GM12875 (cell line): Measurements from ENCODE around the gene VWA1.
"Not testable (repeated sequence)": the region's sequence is repeated elsewhere in the genome, so short reads cannot be mapped to it uniquely, and the experiment has no call there.

Experiments
- H3K4me3 ChIP-seq: one replicate; pipeline ENCODE4 v1.5.1; 2011; ENCODE audit warnings: low read depth, low read length, control low read depth
- TF ChIP-seq, protein P1 (sequence below): IDR thresholded peaks from 2 replicates; pipeline ENCODE4 v1.5.1; 2011; ENCODE audit warnings: low read depth, mild to moderate bottlenecking, control low read depth, inconsistent platforms, low read length, moderate library complexity, borderline replicate concordance; ENCODE audit not compliant: insufficient read depth

The VWA1 gene

DNA sequence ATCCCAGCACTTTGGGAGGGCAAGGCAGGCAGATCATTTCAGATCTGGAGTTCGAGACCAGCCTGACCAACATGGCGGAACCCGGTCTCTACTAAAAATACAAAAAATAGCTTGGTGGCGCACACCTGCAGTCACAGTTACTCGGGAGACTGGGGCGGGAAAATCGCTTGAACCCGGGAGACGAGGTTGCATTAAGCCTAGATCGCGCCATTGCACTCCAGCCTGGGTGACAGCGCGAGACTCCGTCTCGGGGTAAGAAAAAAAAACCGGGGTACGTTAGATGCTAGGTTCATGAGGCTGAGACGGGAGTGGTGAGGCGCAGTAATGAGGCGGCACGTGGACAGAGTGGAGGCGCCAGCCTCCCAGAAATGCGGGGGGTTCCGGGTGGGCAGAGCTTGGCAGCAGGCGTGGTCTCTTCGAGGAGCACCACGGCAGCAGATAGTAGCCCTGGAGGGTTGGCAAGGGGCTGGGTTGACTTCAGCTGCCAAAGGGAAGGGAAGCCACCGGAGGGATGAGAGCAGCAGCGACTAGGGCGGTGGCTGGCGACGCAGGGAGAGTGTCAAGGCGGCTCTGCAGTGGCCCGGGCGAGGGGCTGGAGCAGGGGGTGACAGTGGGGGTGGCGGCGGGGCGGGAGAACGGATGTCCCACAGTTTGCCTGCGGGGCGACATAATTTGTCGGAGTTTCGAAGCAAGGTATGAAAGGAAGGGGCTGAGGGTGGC lies 29.2 kb upstream of the VWA1 start:
- H3K4me3 ChIP-seq: peak overlapping the region; percentile 100
- TF ChIP-seq, protein P1, sequence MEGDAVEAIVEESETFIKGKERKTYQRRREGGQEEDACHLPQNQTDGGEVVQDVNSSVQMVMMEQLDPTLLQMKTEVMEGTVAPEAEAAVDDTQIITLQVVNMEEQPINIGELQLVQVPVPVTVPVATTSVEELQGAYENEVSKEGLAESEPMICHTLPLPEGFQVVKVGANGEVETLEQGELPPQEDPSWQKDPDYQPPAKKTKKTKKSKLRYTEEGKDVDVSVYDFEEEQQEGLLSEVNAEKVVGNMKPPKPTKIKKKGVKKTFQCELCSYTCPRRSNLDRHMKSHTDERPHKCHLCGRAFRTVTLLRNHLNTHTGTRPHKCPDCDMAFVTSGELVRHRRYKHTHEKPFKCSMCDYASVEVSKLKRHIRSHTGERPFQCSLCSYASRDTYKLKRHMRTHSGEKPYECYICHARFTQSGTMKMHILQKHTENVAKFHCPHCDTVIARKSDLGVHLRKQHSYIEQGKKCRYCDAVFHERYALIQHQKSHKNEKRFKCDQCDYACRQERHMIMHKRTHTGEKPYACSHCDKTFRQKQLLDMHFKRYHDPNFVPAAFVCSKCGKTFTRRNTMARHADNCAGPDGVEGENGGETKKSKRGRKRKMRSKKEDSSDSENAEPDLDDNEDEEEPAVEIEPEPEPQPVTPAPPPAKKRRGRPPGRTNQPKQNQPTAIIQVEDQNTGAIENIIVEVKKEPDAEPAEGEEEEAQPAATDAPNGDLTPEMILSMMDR: no peak

DNA sequence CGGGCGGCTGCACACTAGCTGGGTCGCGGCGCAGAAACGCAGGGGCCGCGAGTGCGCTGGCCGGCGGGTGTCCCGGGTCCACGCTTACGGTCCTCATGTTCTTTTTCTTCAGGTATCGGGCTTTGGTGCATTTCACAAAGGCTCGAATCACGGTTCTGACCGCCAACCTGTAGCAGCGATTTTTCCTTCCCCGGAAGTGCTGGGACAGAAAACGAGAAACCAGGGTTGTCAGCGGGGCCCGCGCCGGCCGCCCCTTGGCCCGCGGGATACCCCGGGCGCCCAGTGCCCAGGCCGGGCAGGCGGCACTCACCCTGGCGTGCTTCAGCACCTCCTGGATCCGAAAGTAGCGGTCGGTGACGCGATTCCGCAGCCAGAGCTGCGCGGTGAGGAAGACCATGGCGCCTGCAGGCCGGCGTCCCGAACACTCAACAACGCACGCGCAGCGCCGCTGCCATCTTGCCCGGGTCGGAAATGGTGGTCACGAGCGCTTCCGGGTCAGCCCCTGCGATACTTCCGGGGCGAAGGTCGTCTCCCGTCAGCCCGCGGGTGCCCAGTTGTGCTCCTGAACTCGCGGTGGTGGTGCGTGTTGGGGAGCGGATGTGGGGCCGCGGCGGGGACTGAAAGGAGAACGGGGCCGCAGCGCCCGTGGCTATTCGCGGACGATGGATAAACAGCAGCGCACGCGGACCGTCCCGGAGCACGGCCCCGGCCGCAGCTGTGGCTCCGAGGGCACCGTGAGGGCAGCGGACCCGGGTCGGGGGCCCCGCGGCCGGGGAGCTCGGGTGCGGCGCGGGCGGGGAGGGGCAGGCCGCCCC lies 28.5 kb upstream of the VWA1 start, which contains the start of gene MRPL20:
TSS of gene MRPL20 (minus strand) at position 473 of the 815 bp plus-strand sequence. CDS start at position 397, 76 bp downstream.
- peak within 1 kb of the TSS; percentile 100 for H3K4me3 ChIP-seq
- TF ChIP-seq, protein P1: no peak

DNA sequence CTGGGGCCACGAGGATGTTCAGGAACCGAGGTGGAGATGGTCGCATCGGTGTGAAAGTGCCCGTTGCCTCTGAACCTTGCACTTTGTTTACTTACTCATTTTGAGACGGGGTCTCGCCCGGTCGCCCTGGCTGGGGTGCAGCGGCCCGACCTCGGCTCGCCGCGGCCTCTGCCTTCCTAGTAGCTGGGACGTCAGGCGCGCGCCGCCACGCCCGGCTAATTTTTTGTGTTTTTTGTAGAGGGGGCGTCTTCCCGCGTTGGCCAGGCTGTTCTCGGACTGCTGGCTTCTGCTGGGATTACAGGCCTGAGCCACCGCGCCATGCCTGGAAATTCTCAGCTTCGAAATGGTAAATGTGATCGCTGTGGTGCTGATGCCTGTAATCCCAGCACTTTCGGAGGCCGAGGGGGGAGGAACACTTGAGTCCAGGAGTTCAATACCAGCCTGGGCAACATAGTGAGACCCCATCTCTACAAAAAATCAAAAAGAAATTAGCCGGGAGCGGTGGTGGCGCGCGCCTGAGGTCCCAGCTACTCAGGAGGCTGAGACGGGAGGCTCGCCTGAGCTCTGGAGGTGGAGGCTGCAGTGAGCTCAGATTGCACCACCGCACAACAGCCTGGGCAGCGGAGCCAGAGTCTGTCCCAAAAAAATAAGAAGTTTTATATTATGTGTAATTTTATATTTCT lies 27.7 kb upstream of the VWA1 start:
- TF ChIP-seq, protein P1: peak; percentile 16; the same call in 1 of the 2 replicates

DNA sequence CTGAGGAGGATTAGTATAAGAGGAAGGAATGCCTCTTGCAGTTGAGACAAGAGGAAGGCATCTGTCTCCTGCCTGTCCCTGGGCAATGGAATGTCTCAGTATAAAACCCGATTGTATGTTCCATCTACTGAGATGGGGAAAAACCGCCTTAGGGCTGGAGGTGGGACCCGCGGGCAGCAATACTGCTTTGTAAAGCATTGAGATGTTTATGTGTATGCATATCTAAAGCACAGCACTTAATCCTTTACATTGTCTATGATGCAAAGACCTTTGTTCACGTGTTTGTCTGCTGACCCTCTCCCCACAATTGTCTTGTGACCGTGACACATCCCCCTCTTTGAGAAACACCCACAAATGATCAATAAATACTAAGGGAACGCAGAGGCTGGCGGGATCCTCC lies 25.3 kb upstream of the VWA1 start:
- not testable (repeated sequence) for H3K4me3 ChIP-seq

More for the DNA sequence above, 27.7 kb upstream of the VWA1 start:
- peak overlapping the region; percentile 100 for H3K4me3 ChIP-seq

DNA sequence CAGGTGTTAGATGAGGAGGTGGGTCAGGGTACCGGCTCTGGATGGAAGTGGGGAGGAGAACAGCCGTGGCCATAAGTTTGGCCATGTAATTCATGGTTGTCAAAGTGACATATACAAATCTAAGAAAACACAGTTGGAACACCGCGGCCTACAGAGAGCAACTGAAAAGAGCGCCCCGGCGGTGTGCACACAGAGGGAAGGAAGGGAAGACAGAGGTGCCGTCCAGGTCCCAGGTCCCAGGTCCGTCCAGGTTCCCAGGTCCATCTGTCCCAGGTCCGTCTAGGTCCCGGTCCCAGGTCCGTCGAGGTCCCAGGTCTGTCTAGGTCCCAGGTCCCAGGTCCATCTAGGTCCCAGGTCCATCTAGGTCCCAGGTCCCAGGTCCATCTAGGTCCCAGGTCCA lies 23.9 kb upstream of the VWA1 start:
- H3K4me3 ChIP-seq: no peak overlapping the region
- TF ChIP-seq, protein P1: no peak

DNA sequence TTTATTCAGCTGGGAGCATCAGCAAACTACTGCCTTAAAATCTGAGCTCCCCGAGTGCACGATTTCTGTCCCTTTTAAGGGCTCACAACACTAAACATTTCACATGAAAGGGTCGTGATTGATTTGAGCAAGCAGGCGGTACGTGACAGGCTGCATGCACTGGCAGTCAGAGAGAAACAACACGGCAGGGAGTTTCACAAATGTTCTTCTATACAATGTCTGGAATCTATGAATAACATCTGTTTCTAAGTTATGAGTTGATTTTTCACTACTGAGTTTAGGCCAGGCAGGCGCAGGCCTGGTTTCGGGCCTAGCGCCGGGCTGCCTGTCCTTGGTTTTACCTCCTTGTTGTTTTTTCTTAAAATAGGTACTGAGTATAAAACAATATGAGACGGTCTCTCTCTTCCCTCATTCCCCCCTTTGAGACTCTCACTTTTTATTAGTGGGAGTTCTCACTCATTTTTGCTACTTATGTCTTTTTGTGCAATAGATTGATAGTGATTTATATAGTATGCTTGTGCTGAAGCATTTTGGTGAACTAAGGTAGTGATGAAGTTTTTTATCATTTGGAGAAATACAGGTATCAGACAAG lies 23.1 kb upstream of the VWA1 start:
- not testable (repeated sequence) for H3K4me3 ChIP-seq

DNA sequence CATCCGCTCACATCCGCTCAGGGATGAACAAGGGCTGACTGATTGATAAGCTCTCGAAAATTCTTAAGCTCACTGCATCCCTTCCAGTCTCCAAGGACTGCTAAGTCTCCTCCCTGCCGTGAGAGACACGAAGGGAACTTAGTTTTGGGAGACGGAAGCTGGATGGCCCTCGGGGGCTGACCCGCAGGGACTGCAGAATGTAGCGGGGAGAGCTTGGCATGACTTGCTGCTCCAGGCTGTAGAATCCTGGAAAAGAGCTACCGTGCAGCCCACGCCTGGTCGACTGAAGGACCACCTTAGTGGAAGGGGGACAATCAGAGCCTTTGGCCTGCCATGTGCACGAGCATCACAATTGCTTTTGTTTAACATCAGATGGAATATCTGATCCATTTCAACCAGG lies 19.7 kb upstream of the VWA1 start:
- H3K4me3 ChIP-seq: no peak overlapping the region
- TF ChIP-seq, protein P1: no peak

DNA sequence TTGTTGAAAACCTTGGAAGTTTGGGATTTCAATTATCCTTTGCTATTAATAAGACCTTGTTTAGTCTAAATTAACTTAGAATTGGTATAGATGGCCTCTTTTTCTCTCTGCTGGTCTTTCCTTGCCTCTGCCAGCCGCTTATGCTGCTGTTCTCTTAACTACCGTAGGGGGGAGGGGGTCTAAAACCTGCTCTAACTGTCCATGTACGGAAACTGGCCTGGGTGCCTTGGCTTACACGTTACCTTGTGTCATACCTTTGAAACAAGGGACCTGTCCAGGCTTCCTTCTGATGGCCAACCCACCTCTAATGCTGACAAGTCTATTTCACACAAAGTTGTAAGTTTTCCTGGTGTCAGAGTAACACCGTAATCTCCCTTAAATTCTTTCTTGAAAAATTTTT lies 18.1 kb upstream of the VWA1 start:
- not testable (repeated sequence) for H3K4me3 ChIP-seq

DNA sequence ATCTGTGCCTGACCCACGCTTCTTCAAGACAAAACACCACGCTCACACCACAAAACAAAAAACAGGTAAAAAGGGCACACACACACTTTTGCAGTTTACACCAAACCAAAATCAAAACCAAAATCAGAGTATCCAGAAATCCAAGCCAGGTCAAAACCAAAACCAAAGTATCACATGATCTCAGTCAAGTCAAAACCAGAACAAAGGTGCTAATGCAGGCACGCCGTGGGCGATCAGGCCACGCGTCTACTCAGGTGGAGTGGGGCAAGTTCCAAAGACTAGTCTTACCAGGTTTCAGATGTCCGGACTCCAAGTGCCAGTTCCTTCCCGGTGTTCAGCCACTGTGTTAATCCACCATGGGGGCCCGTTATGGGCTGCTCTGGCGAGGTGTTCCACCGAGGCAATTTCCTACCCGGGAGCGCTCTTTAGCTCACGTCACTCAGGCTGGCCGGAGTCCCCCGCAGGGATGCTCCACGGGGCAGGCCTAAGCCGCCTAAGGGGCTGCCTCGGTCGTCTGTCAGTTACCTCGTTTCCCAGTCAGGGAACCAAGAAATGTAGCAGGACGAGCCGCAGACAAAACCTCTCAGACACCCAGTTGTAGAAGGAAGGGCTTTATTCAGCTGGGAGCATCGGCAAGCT lies 17.5 kb upstream of the VWA1 start:
- not testable (repeated sequence) for H3K4me3 ChIP-seq
